ENCODE data around the gene WDFY3. TPM values are rescaled to one million over a fixed set of nuclear protein-coding genes. Genes with fewer than 3 reads are reported as not detected.

WDFY3 gene
- total RNA-seq, 1 experiment from 2014 or later, result 39.9 TPM

GRCh38 chr4:84782517-84782916 is 184.0 kb downstream of the WDFY3 start:
- peaks cover 9 to 15% of the 10 kb centered on the region in 2 experiments; a peak in 2 of 4 replicates for H3K36me3 ChIP-seq (ENCODE audit: control insufficient read depth in 1 of 2, insufficient read depth in 2 of 2, low read length in 2 of 2)
- CTCF ChIA-PET, result no interaction called here
- no peak for ATAC-seq

More at GRCh38 chr4:84782517-84782916, 184.0 kb downstream of the WDFY3 start:
- no peak overlapping the region for H3K4me3 ChIP-seq (replicated peaks in 1 of 2; ENCODE audit: low read depth in 1 of 2, low read length in 2 of 2)
- intact Hi-C loops (cut with micrococcal nuclease), result no loop called here
- H3K4me1 ChIP-seq (ENCODE audit: control insufficient read depth in 1 of 2, insufficient read depth in 2 of 2, low read length in 2 of 2), result no peaks in the 10 kb centered on the region
- H3K79me2 ChIP-seq (ENCODE audit: insufficient read depth, low read length), result no peaks in the 10 kb centered on the region
- H3K9me2 ChIP-seq (ENCODE audit: insufficient read depth), result no peaks in the 10 kb centered on the region
- ChIA-PET POLR2A (no interaction called here), RAD21 (ENCODE audit: low non-redundant PET in 1 of 2, low total read pairs in 2 of 2, uncharacterized antibody in 2 of 2, unreplicated experiment in 2 of 2) (no interaction called here)
- DNase-seq (ENCODE audit: low read depth, low spot score), result no peak
- H3K27me3 ChIP-seq (ENCODE audit: insufficient read depth, low read length), result no peaks in the 10 kb centered on the region
- BruUV-seq (replicated peaks), result no TSS peak
- H2AFZ ChIP-seq (ENCODE audit: low read depth, low read length, poor library complexity, severe bottlenecking), result no peak overlapping the region
- H3K9ac ChIP-seq (ENCODE audit: low read length), result no peak overlapping the region
- H3K9me3 ChIP-seq (ENCODE audit: control insufficient read depth in 1 of 2, insufficient read depth in 1 of 2, low read depth in 1 of 2, low read length in 2 of 2), result no peaks in the 10 kb centered on the region
- TF ChIP-seq EGR1 (IDR thresholded peaks at IDR 0.05; ENCODE audit: low read depth) (no peak), FOSL1 (IDR thresholded peaks at IDR 0.05; ENCODE audit: low read depth) (no peak), EZH2phosphoT487 (IDR thresholded peaks at IDR 0.05; ENCODE audit: borderline replicate concordance) (no peak), REST (IDR thresholded peaks at IDR 0.05; ENCODE audit: low read depth) (no peak), ATF3 (IDR thresholded peaks at IDR 0.05) (no peak), POLR2AphosphoS5 (IDR thresholded peaks at IDR 0.05; ENCODE audit: low read depth, low read length) (no peak), ZFX (IDR thresholded peaks at IDR 0.05) (no peak), ELF1 (IDR thresholded peaks at IDR 0.05; ENCODE audit: borderline replicate concordance, low read depth) (no peak), RAD21 (IDR thresholded peaks at IDR 0.05; ENCODE audit: low read depth) (no peak), CBX3 (IDR thresholded peaks at IDR 0.05; ENCODE audit: low read depth) (no peak), MAX (IDR thresholded peaks at IDR 0.05) (no peak), TCF7L2 (IDR thresholded peaks at IDR 0.05; ENCODE audit: borderline replicate concordance, extremely low read depth, insufficient read depth, insufficient read length) (no peak), SRF (IDR thresholded peaks at IDR 0.05; ENCODE audit: low read depth) (no peak), ZNF274 (IDR thresholded peaks at IDR 0.05; ENCODE audit: low read depth, low read length) (no peak), CEBPB (IDR thresholded peaks at IDR 0.05; ENCODE audit: low read depth) (no peak), EZH2 (IDR thresholded peaks at IDR 0.05) (no peak), ZBTB33 (IDR thresholded peaks at IDR 0.05; ENCODE audit: extremely low read depth, insufficient replicate concordance, low read length) (no peak), YY1 (IDR thresholded peaks at IDR 0.05; ENCODE audit: extremely low read depth, insufficient replicate concordance, low read depth, low read length) (no peak), SIN3A (IDR thresholded peaks at IDR 0.05; ENCODE audit: low read depth) (no peak), POLR2A (IDR thresholded peaks at IDR 0.05; ENCODE audit: borderline replicate concordance, extremely low read depth, insufficient read depth, insufficient read length) (no peak)
- H3K4me2 ChIP-seq (ENCODE audit: low read length), result no peak overlapping the region
- H4K20me1 ChIP-seq (ENCODE audit: insufficient read depth), result no peaks in the 10 kb centered on the region
- no peak overlapping the region for H3K27ac ChIP-seq (ENCODE audit: low read depth, low read length)

All from HCT116 (cell line).